IMR-90 (cell line): ENCODE data around the gene PIP5K1A. TPM values are rescaled to one million over a fixed set of nuclear protein-coding genes. Genes with fewer than 3 reads are reported as not detected.

Experiments used
- ATAC-seq: fragments of 200-7000 bp; cut with Tn5 transposase; 2 replicates; pipeline ENCODE4 v1.9.1; 2020; ENCODE audit warnings: low read depth, mild to moderate bottlenecking, moderate library complexity
- BruUV-seq: library from RNA; stranded (reverse); fragments of 400-500 nt; replicated peaks from 2 replicates; lab custom pipeline; 2021; lab: Mats Ljungman, UMichigan
- CTCF ChIA-PET: fragments of 300-600 bp; formaldehyde crosslinking; extraction: SDS; loops from one replicate; lab custom pipeline; 2021; ENCODE audit warnings: antibody characterized with exemption; lab: Yijun Ruan, JAX
- POLR2A ChIA-PET: fragments of 300-600 bp; sonication (Branson Sonifier 250); formaldehyde crosslinking; loops from one replicate; lab custom pipeline; 2022; ENCODE audit warnings: antibody characterized with exemption; ENCODE audit not compliant: unreplicated experiment; lab: Charles Lee
- DNase-seq: peaks from one replicate; pipeline ENCODE4 v3.0.0; 2013
- H2AFZ ChIP-seq: replicated peaks from 2 replicates; pipeline ENCODE3; 2013; ENCODE audit warnings: low read length, mild to moderate bottlenecking; ENCODE audit not compliant: poor library complexity
- H2AK5ac ChIP-seq: 2 replicates; pipeline ENCODE4 v1.6.1; 2013; ENCODE audit warnings: low read depth, low read length, inconsistent platforms
- H2AK9ac ChIP-seq: replicated peaks from 2 replicates; pipeline ENCODE3; 2013; ENCODE audit warnings: mild to moderate bottlenecking, low read depth, low read length, moderate library complexity; ENCODE audit not compliant: poor library complexity
- H2BK120ac ChIP-seq: 2 replicates; pipeline ENCODE4 v1.6.1; 2013; ENCODE audit warnings: low read depth, low read length, inconsistent platforms
- H2BK15ac ChIP-seq: 3 replicates; pipeline ENCODE4 v1.6.1; 2013; ENCODE audit warnings: low read depth, low read length, inconsistent platforms
- H2BK20ac ChIP-seq: 2 replicates; pipeline ENCODE4 v1.6.1; 2013; ENCODE audit warnings: low read depth, mild to moderate bottlenecking, inconsistent platforms, low read length, moderate library complexity
- H2BK5ac ChIP-seq: 2 replicates; pipeline ENCODE4 v1.6.1; 2013; ENCODE audit warnings: mild to moderate bottlenecking, low read depth, low read length, inconsistent platforms; ENCODE audit not compliant: poor library complexity, severe bottlenecking
- H3K14ac ChIP-seq: replicated peaks from 2 replicates; pipeline ENCODE4 v1.6.1; 2013; ENCODE audit warnings: low read depth, low read length, inconsistent platforms
- H3K18ac ChIP-seq: 2 replicates; pipeline ENCODE4 v1.6.1; 2013; ENCODE audit warnings: low read depth, low read length, control low read depth
- H3K23ac ChIP-seq: 2 replicates; pipeline ENCODE4 v1.6.1; 2013; ENCODE audit warnings: low read depth, low read length, inconsistent platforms
- H3K27ac ChIP-seq: 2 replicates; pipeline ENCODE4 v1.5.1; 2013; ENCODE audit warnings: mild to moderate bottlenecking, control low read depth, low read length; ENCODE audit not compliant: insufficient read depth
- H3K27me3 ChIP-seq: 2 replicates; pipeline ENCODE4 v1.6.1; 2013; ENCODE audit warnings: low read length; ENCODE audit not compliant: control insufficient read depth, insufficient read depth
- H3K36me3 ChIP-seq: 2 replicates; pipeline ENCODE4 v1.6.1; 2013; ENCODE audit warnings: low read length, mixed read lengths; ENCODE audit not compliant: control insufficient read depth, insufficient read depth
- H3K4ac ChIP-seq: 2 replicates; pipeline ENCODE4 v1.6.1; 2013; ENCODE audit warnings: low read depth, low read length, inconsistent platforms
- H3K4me1 ChIP-seq: 2 replicates; pipeline ENCODE4 v1.6.1; 2013; ENCODE audit warnings: low read length, mixed read lengths; ENCODE audit not compliant: control insufficient read depth, insufficient read depth
- H3K4me2 ChIP-seq: 2 replicates; pipeline ENCODE4 v1.6.1; 2013; ENCODE audit warnings: low read depth, mild to moderate bottlenecking, control low read depth, low read length, moderate library complexity
- H3K4me3 ChIP-seq: 2 replicates; pipeline ENCODE4 v1.5.1; 2013; ENCODE audit warnings: low read depth, mild to moderate bottlenecking, control low read depth, low read length, moderate library complexity; ENCODE audit not compliant: insufficient read depth
- H3K56ac ChIP-seq: 2 replicates; pipeline ENCODE4 v1.6.1; 2013; ENCODE audit warnings: low read length, inconsistent platforms; ENCODE audit not compliant: insufficient read depth; ENCODE audit errors: extremely low read depth
- H3K79me1 ChIP-seq, 2 experiments: 2 replicates each; pipeline ENCODE4 v1.6.1; 2013; ENCODE audit warnings: low read length in 2 of 2, inconsistent platforms in 1 of 2, low read depth in 1 of 2
- H3K9ac ChIP-seq: 2 replicates; pipeline ENCODE4 v1.6.1; 2013; ENCODE audit warnings: low read depth, low read length, control low read depth
- H3K9me1 ChIP-seq: 2 replicates; pipeline ENCODE4 v1.6.1; 2013; ENCODE audit warnings: low read length, inconsistent platforms; ENCODE audit not compliant: insufficient read depth
- H3K9me3 ChIP-seq: 2 replicates; pipeline ENCODE4 v1.6.1; 2013; ENCODE audit warnings: low read length; ENCODE audit not compliant: control insufficient read depth, insufficient read depth
- H4K20me1 ChIP-seq: 2 replicates; pipeline ENCODE4 v1.6.1; 2013; ENCODE audit warnings: low read length, inconsistent platforms; ENCODE audit not compliant: insufficient read depth
- H4K5ac ChIP-seq: 2 replicates; pipeline ENCODE4 v1.6.1; 2013; ENCODE audit warnings: mild to moderate bottlenecking, low read depth, low read length, control low read depth
- H4K8ac ChIP-seq, 2 experiments: 2 replicates each; pipeline ENCODE4 v1.6.1; 2013; ENCODE audit warnings: low read depth in 2 of 2, low read length in 2 of 2, control low read depth in 1 of 2, inconsistent platforms in 1 of 2
- H4K91ac ChIP-seq: 2 replicates; pipeline ENCODE4 v1.6.1; 2013; ENCODE audit warnings: low read depth, low read length, inconsistent platforms; ENCODE audit not compliant: insufficient read depth
- ELK1 ChIP-seq: fragments of 150-350 bp; IDR thresholded peaks from 2 replicates; pipeline ENCODE4 v1.6.1; 2016; ENCODE audit warnings: low read depth, mild to moderate bottlenecking, low read length, moderate library complexity, borderline replicate concordance
- FOS ChIP-seq: fragments of 150-350 bp; IDR thresholded peaks from 2 replicates; pipeline ENCODE4 v1.6.1; 2016; ENCODE audit warnings: low read depth, low read length
- MAZ ChIP-seq: IDR thresholded peaks from 2 replicates; pipeline ENCODE4 v1.6.1; 2012; ENCODE audit warnings: low read depth, mild to moderate bottlenecking, low read length, improper control_type of control experiment, moderate library complexity, borderline replicate concordance
- MXI1 ChIP-seq: IDR thresholded peaks from 2 replicates; pipeline ENCODE4 v1.6.1; 2012; ENCODE audit warnings: low read depth, mild to moderate bottlenecking, low read length, moderate library complexity, borderline replicate concordance
- NFE2L2 ChIP-seq: fragments of 150-350 bp; IDR thresholded peaks from 2 replicates; pipeline ENCODE4 v1.6.1; 2016; ENCODE audit warnings: low read depth, mild to moderate bottlenecking, low read length
- POLR2A ChIP-seq: IDR thresholded peaks from 2 replicates; pipeline ENCODE4 v1.6.1; 2012; ENCODE audit warnings: mild to moderate bottlenecking, low read depth, low read length
- RAD21 ChIP-seq: IDR thresholded peaks from 2 replicates; pipeline ENCODE4 v1.6.1; 2012; ENCODE audit warnings: low read length, improper control_type of control experiment
- RCOR1 ChIP-seq: IDR thresholded peaks from 2 replicates; pipeline ENCODE4 v1.6.1; 2012; ENCODE audit warnings: mild to moderate bottlenecking, low read length, improper control_type of control experiment; ENCODE audit not compliant: insufficient replicate concordance
- RFX5 ChIP-seq: IDR thresholded peaks from 2 replicates; pipeline ENCODE4 v1.8.0; 2012; ENCODE audit warnings: low read depth, mild to moderate bottlenecking, low read length, moderate library complexity
- SMC3 ChIP-seq: fragments of 150-350 bp; IDR thresholded peaks from 2 replicates; pipeline ENCODE4 v1.6.1; 2016; ENCODE audit warnings: low read depth, mild to moderate bottlenecking, antibody characterized with exemption, low read length, moderate library complexity
- USF2 ChIP-seq: fragments of 150-350 bp; IDR thresholded peaks from 2 replicates; pipeline ENCODE4 v1.6.1; 2017; ENCODE audit warnings: mild to moderate bottlenecking, antibody characterized with exemption, low read length, low read depth
- WGBS, 2 experiments: methylation state at CpG; one replicate each; pipeline versions ENCODE4 v1.1.5 to v1.1.7; 2013; ENCODE audit warnings: missing lambda C conversion rate in 2 of 2; ENCODE audit not compliant: insufficient read length in 1 of 2; ENCODE audit errors: extremely low coverage in 2 of 2; 5-methylcytosine and 5-hydroxymethylcytosine counted together
- dilution Hi-C: fragments of 300-500 bp; cut with HindIII; formaldehyde crosslinking; loops from one replicate; pipeline ENCODE4 v1.14.3; 2018; ENCODE audit warnings: low sequenced_read_pairs; ENCODE audit not compliant: unreplicated experiment
- in situ Hi-C: fragments of 300-500 bp; cut with MboI; formaldehyde crosslinking; loops from 3 replicates; pipeline ENCODE4 v1.14.3; 2019; ENCODE audit warnings: low sequenced_read_pairs, inconsistent platforms, mixed read lengths
- intact Hi-C: fragments of 100-400 bp; cut with micrococcal nuclease; formaldehyde crosslinking; loops from 2 replicates; pipeline ENCODE4 v1.10.0; 2022
- polyA plus RNA-seq, 3 experiments: library from polyadenylated mRNA; depleted of rRNA; stranded (reverse); fragments of >200 nt; gene quantifications; 2 replicates each; pipeline ENCODE4 v1.2.3, GENCODE V29; 2012; ENCODE audit warnings: low replicate concordance in 1 of 3
- total RNA-seq: library from RNA; depleted of rRNA; stranded (reverse); fragments of >200 nt; gene quantifications from 2 replicates; pipeline ENCODE4 v1.2.3, GENCODE V29; 2012
- TF ChIP-seq, protein P1 (sequence below): conservative IDR thresholded peaks from 2 replicates; pipeline ENCODE4 v1.5.1; 2012; ENCODE audit warnings: mild to moderate bottlenecking, low read depth, low read length, improper control_type of control experiment

PIP5K1A gene
- total and polyA plus RNA-seq, 2 of the 4 experiments (the other 2 are of a cell fraction) = 59.1 to 105 TPM

- intact Hi-C loops = no loop called here
- POLR2A ChIA-PET = no interaction called here
- dilution Hi-C loops = no loop called here
Measured at GRCh38 chr1:151158326-151158725, 40.0 kb upstream of the PIP5K1A start.

More at GRCh38 chr1:151158326-151158725, 40.0 kb upstream of the PIP5K1A start:
- H2AK5ac ChIP-seq = no peak overlapping the region
- H3K27me3 ChIP-seq = no peaks in the 10 kb centered on the region
- H2BK5ac ChIP-seq = no peak overlapping the region
- no peak overlapping the region for H3K23ac ChIP-seq
- H3K4me1 ChIP-seq = no peaks in the 10 kb centered on the region
- no peaks in the 10 kb centered on the region for H3K9me3 ChIP-seq
- H3K4me3 ChIP-seq = no peak overlapping the region
- no peak overlapping the region for H4K5ac ChIP-seq
- no peaks in the 10 kb centered on the region for H3K9me1 ChIP-seq
- CTCF ChIA-PET = interaction anchor here (1.8 kb wide), 1 partner anchor 59 kb away, joined by 6 read pairs; no protein-coding TSS in a partner anchor
- no peak overlapping the region for H3K14ac ChIP-seq
- ATAC-seq (no peak), DNase-seq (no peak)
- no TSS peak for BruUV-seq
- H4K8ac ChIP-seq = no peak overlapping the region
- H2BK120ac ChIP-seq = no peak overlapping the region
- in situ Hi-C loops = loop anchor here (5.0 kb wide), 1 partner anchor 61 kb away; no protein-coding TSS in a partner anchor
- H2AFZ ChIP-seq = no peak overlapping the region
- H2AK9ac ChIP-seq = no peak overlapping the region
- H2BK20ac ChIP-seq = no peak overlapping the region
- peaks cover 3 to 7% of the 10 kb centered on the region in 2 experiments; a peak in 1 of 4 replicates for H3K79me1 ChIP-seq
- no peak overlapping the region for H3K4ac ChIP-seq
- H3K36me3 ChIP-seq = peaks cover 40% of the 10 kb centered on the region
- H3K4me2 ChIP-seq = no peak overlapping the region
- no peak overlapping the region for H2BK15ac ChIP-seq
- no peak overlapping the region for H3K9ac ChIP-seq
- no peak overlapping the region for H4K91ac ChIP-seq
- H3K18ac ChIP-seq = no peak overlapping the region
- H4K20me1 ChIP-seq = no peaks in the 10 kb centered on the region
- no peak overlapping the region for H3K27ac ChIP-seq
- WGBS, 2 experiments = 65% methylated on average over 2 of the region's 5 CpGs; no CpG with 5 or more reads in 1 of the 2 experiments
- H3K56ac ChIP-seq = no peak overlapping the region
- no peak for TF ChIP-seq POLR2A
- TF ChIP-seq RFX5 = no peak
- TF ChIP-seq FOS = no peak
- TF ChIP-seq SMC3 = no peak
- no peak for TF ChIP-seq ELK1
- no peak for TF ChIP-seq USF2
- TF ChIP-seq RAD21 = no peak
- TF ChIP-seq NFE2L2 = no peak
- TF ChIP-seq RCOR1 = no peak
- TF ChIP-seq MXI1 = no peak
- TF ChIP-seq, protein P1, sequence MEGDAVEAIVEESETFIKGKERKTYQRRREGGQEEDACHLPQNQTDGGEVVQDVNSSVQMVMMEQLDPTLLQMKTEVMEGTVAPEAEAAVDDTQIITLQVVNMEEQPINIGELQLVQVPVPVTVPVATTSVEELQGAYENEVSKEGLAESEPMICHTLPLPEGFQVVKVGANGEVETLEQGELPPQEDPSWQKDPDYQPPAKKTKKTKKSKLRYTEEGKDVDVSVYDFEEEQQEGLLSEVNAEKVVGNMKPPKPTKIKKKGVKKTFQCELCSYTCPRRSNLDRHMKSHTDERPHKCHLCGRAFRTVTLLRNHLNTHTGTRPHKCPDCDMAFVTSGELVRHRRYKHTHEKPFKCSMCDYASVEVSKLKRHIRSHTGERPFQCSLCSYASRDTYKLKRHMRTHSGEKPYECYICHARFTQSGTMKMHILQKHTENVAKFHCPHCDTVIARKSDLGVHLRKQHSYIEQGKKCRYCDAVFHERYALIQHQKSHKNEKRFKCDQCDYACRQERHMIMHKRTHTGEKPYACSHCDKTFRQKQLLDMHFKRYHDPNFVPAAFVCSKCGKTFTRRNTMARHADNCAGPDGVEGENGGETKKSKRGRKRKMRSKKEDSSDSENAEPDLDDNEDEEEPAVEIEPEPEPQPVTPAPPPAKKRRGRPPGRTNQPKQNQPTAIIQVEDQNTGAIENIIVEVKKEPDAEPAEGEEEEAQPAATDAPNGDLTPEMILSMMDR = no peak
- TF ChIP-seq MAZ = no peak
